ENCODE data around the gene MLLT6.

MLLT6 gene

DNA sequence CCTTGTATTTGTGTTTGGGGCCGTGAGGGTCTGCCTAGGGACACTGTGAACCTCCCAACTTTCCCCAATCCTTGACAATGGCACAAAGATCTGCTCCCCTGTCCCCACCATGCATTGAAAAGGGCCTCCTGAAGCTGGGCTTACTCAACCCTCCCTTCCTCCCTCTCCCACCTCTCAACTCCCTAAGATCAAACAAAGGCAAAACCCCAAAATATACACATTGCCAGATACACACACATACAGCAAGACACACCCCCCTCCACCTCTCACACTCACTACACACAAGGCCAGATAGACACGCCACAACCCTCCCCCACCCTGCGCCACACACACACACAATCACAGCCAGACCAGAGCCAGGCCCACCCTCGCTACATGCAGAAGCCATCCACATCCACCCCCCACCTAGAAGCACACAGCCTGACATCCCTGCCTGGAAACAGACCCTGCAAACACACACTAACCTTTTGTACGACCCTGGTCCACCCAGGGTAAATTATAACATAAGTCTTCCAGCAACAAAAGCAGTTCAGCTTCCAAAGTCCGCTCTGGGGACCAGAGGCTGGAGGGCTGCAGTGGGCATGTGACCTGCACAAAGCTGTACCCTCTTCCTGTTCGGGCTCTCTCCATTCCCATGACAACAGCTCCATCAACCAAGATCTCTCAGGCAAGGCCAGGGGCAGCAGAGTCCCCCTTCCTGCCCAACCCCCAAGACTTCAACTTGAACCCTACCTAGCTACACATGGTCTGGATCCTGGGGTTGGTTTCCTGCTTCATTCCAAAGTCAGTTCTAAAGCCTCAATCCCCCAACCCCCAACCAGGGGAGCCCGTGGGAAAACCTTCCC lies 41.2 kb downstream of the MLLT6 start:
- DNase-seq = no peak

DNA sequence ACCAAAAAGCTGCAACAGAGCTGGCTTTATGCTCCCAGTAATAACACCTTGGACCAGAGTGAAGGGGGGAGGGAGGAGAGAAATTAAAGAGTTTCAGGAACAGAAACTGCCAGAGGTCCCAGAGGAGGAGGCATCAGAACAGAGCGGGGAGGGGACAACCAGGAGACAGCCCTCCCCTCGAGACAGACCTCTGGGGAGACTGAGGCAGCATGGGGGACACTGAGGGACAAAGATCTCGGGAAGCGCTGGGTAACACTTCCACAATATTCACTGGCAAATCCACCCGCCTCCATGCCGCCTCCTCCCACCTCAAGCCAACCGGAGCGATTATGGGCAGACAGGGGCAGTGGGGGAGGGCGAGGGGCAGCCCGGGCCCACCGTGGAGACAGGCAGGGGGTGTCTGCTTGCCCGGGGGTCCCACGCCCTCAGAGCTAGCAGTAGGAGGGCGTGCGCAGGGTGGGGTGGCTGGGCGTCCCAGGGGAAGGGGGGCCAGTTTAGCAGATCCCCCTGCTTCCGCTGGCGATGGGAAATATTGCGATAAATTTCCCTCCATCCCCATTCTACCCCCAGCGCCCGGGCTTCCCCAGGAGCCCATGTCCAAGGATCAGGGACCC lies 41.9 kb downstream of the MLLT6 start:
- no peak for DNase-seq

DNA sequence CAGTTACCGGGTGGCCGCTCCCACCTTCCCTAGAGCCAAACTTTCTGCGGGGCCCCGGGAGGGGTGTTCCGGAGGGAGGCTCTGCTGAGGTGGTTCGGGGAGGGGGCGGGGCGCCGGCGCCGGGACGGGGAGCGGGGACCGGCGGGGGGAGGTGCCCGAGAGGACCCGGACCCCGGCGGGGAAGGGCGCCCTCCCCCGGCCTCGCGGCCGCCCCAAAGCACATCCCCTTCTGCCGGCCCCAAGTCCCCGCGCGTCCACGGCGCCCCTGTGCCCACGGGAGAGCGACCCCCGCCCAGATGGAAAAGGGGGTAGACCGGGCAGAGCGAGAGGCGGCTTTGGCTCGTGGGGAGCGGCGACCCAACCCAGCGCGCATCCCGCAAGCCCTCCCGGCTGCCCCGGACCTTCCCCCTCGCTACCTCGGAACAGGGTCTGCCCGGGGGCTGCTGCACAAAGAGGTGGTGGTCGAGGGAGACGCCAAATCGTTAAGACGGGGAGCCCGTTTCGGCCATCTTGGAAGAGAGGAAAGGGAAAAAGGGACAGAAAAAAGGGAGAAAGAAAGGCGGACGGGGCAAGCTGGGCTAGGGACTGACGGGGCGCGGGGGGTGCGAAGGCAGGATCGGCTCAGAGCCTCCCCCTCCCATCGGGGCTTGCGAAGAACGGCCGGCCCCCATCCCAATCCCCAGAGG lies 42.5 kb downstream of the MLLT6 start:
- no peak for DNase-seq

DNA sequence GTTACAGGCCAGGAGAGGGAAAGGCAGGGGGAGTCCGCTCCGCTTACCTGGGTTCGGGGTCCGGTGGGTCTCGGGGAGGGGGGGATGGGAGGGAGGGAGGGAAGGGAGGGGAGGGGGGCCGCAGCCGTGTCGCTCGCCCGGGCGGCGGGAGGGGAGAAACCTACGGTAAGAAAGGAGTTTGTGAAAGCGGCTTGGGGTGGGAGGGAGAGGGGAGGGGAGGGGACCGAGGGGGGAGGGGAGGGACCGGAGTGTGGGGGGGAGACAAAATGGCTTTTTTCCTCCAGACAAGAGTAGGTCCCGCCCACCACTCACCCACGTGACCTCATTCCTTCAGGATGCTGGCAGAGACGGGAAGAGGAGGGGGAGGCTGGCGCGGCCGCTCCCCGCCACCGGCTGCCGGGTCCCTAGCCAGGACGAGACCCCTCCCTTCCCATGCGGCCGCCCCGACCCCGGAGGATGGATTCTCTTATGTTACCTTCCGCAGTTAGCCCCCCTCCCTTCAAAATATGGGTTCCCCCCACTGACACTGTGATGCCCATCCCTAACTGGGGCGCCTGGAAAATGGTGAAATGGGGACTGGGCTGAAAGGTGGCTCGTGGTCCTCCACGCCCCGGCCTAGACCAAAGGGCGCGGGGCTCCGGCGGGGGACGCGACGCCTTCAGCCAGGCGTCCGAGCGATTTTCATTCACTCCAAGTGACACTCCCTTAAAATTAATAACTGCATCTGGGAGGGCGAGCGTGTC lies 43.2 kb downstream of the MLLT6 start, which contains the start of gene PCGF2:
Gene PCGF2, minus strand, starts transcription at position 188 of the 743 bp plus-strand sequence. CDS start 7,934 bp downstream, outside the sequence.
- no peak for DNase-seq

DNA sequence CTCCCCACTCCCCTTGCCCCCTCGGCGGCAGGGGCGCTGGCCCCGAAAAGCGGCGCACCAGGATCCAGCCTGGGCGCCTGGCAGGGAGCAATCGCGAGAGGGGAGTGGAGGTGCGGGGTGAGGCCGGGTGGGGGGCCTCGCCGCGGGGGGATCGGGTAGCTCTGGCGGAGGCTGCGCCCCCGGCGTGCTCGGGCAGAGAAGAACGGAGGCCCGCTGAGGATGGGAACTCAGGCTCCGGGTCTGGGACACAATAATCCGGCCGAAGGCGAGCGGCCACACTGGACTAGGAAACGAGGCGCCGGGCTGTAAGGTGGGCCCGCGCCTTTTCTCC lies 43.8 kb downstream of the MLLT6 start:
- DNase-seq = no peak

DNA sequence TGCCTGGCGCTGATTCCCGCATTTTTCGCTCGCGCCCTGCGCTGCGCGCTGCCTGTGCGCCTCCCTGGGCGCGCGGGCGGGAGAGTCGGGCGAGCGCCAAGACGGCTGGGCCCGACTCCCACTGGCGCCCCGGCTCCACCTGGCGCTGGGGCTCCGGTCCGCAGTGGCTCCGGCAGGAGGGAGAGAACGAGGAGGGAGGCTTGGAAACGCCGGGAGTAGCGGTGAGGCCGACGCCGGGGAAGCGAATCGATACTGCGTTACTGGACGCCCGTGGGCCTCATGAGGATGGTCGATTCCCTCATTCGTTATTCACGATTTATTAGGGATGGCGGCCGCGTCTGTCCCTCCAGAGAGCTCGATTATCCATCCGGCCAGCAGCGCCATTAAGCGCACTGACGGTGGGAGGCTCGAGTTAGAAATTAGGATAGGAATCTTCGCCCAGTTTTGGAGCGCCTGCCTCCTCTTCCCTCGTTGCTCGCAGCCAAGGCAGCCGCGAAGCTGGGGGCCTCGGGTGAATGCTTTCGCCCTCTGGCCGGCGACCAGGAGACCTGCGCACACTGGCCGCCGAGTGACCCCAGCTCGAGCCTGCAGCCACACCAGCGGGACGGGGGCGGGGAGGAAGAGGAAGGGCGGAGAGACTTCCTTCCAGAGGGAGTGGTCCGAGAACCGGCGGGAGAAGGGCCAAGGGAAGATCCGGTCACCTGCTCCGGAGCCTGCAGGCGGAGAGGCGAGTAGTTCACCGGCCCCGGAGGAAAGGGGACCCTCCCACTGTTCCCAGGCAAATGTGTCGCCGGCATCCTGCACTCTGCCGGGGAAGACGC lies 44.4 kb downstream of the MLLT6 start:
- DNase-seq = peak; percentile 34

DNA sequence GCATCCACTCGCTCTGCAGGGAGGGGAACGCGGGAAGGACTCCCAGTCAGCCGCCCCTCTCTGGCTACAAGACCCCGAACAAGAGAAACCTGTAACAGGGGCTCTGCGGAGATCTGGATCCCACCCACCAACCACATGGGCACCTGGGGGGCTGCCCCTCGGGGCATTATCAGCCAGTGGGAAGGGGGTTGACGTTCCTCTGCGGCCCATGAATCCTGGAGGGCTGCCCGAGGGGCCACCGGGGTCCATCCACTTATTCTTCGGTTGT lies 44.9 kb downstream of the MLLT6 start:
- DNase-seq = no peak

DNA sequence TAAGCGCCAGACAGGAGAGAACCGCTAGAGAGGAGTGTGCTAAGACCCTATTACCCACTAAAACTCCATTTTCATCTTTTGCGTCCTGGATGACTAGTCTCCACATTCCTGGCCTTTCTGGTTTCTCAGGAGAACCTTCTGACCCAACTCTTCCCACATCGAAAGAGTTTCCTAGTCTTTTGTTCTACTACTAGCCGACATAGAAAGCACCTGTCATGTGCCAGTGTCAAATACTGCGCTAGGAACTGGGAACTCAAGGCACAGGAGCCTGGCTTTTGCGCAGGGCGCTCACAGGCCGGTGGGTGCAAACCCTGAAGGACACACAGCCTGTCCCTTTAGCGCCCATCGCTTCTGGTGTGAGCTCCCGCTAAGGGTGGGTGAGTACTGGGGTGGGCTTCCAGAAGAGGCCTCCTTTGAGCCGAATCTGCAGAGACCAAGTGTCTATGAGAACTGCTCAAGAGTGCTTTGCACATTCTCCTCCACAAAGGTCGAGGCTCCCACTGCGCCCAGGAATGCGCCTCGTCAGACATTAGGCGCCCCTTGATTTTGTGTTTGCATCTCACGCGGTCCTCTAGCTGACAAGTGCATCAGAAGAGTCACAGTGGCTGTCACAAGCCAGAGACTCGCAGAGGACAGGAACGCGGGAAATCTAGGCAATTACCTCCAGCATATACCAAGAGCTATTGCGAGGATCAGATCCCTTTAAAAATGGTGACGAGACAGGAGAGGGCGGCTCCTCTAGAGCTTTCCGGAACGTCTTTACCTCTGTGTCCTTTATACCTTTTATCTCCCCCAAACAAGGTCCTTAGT lies 45.4 kb downstream of the MLLT6 start:
- DNase-seq = peak; percentile 30

DNA sequence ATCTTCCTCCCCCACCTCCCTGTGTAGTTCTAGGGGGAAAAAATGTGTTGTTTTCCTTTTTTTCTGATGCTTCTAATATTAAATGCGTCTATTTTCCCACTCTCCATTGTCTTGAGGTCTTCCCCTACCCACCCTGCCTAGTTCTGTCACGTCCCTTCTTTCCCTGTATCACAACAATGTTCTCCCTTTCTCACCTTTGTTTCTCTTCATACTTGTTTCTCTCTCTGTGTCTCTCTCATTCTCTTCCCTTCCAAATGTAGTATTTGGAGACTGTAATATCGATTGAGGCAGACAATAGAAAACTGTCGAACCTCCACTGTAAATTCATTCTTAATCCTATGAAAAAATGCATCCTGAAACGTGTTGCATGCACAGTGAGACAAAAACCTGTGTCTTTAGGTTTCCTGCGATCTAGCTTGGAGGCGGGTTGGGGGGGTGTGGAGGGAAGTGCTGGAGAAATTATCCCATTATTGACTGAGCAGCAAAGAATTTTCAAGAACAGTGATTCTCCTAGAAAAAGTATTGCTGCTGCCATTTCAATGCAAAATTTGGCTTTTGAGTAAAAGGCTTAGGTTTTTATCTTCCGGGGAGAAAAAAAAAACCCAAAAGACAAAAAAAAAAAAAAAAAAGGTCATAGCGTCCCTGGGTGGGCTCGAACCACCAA lies 46.2 kb downstream of the MLLT6 start:
- no peak for DNase-seq

DNA sequence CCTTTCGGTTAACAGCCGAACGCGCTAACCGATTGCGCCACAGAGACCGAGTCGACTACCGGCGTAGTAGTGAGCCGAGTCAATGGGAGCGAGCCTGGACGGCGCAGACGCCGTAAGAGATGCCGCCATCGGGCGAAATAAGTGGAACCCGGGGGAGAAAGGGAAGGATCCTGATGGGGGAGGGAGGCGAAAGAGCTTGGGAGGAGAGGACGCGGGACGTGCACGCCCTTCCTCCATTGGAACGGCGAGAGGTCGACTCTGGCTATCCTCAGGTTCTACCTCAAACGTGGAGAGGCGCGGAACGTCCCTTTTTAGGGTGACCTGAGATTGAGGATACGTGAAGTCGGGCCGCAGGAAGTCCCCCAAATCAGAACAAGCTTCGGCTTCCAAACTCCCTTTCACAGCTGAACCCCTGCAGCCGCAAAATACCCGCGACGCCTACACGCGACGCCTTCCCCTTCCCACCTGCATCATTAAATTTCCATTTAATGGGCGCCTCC lies 46.8 kb downstream of the MLLT6 start:
- DNase-seq = peak; percentile 84

DNA sequence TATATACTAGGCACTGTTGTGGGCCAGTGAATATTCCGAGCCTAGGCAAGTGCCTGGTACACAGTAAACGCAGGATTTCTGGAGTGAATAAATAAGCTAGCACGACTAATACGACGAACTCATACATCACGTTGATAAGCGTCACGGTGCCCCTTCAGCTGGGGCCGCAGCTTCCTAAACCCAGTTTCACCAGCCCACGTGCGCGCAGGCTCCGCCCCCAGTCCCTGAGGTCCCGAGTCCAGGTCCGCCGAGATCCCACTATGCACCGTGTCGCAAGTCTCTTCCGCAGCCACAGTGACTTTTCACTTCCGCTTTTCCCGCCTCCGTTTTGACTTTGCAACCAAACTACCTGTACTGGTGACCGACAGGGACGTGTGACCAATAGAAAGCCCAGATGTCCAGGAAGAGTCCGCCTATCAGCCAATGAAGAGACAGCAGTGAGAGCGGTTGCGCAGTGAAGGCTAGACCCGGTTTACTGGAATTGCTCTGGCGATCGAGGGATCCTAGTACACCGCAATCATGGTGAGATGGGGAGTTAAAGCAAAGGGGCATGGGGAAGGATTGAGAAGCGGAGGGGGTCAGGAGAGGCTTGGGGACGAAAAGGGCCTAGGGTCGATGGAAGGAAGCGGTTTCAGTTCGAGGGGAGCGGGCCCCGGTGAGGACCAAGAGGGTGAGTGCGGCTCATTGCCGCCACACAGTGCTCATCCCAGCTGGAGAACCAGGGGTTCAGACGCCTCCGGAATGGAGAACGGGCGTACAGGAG lies 47.4 kb downstream of the MLLT6 start, which contains the start of gene PSMB3:
Gene PSMB3, plus strand, starts transcription at position 434 of the 763 bp plus-strand sequence. Its CDS starts 86 bp downstream, at position 520.
- peak; percentile 100 for DNase-seq

DNA sequence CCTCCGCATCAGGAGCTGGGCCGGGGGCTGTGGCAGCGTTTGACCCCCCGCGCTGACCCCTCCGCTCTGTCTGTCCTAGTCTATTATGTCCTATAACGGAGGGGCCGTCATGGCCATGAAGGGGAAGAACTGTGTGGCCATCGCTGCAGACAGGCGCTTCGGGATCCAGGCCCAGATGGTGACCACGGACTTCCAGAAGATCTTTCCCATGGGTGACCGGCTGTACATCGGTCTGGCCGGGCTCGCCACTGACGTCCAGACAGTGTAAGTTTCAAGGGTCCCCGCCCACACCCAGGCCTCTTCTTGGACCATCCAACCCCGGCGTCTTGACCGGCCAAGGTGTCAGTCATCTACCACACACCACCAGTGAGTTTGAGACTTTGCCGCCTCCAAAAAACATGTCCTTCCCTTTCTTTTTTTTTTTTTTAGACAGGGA lies 48.0 kb downstream of the MLLT6 start:
- DNase-seq = no peak

DNA sequence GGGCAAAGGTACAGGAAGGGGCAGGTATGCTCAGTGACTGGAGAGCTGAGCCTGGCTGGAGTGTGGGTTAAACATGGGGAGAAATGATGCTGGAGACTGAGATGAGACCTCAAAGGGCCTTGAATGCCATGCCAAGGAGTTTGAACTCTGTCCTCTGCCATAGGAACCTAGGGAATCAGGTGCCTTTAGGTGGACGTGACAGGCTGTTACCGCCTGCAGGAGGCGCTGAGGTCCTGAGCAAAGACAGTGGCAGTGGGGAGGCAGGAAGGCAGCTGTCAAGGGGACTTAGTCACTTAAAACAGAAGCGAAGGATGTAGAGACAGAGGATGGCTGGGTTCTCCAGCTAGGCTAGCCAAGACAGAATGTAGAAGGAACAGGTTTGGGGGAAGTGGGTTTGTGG lies 56.5 kb downstream of the MLLT6 start:
- peak; percentile 49 for DNase-seq

DNA sequence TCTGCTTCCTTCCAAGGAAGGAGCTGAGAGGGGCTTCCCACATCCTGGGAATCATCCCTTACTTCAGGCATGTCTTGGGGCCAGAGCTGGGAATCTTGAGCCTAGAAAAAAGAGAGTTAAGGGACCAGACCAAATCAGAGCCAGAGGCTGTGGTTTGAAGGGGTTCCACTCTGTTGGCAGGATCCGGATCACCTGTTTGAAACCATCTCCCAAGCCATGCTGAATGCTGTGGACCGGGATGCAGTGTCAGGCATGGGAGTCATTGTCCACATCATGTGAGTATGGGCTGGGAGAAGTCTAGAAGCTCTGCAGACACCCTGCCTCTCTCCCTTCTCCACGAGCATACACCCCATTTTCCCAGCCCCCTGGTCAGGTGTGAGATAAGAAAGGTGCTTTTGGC lies 57.2 kb downstream of the MLLT6 start:
- no peak for DNase-seq

DNA sequence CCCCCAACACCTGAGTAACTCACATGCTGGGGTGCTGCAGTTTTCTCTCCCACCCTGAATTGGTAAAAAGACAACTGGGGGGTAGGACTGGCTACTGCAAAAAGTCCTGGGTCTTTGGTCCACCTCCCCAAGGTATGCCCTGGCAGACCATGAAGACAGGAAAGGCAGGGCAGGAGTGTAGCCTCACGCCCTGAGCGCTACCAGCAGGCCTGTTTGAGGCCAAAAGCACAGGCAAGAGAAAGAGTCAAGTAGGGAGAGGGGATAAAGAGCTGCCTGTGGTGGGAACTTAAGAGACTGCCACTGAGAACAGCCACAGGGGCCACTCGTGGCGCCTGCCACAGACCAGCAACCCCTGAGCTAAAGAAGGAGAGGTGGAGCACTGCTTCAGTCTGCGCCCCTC lies 61.3 kb downstream of the MLLT6 start:
- no peak for DNase-seq

DNA sequence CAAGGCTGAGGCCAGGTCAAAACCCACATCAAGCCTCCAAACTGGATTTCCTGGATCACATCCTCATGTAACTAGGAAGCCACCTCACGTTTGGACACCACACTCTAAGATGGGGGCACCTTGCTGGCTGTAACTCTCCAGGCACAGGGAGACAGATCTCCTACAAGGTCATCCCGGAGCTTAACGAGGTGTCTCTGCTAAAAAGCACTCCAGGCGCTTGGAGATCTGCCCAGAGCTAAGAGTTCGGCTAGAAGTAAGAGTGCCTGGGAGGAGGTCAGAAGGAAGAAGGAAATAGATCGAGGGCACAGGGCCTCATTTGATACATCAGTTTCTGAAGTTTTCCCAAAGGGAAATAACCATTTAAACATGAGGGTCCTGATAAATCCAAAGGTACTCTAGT lies 63.3 kb downstream of the MLLT6 start:
- no peak for DNase-seq

DNA sequence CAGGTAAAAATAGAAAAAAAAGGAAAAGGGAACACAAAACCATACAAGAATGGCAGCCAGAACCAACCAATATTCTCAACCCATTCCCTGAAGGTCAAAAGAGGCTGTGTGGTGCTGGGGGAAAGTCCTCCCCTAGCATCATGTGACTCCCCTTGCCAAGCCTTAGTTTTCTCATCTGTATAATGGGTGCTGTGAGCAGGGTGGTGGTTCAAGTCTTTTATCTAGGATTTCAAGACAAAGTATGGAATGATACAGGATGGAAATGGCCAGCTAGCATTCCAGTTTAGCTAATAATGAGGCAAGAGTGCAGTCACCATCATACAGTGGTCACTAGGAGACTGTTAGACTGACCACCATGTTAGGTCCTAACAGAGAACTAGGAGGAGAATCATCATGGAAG lies 68.2 kb downstream of the MLLT6 start:
- no peak for DNase-seq

DNA sequence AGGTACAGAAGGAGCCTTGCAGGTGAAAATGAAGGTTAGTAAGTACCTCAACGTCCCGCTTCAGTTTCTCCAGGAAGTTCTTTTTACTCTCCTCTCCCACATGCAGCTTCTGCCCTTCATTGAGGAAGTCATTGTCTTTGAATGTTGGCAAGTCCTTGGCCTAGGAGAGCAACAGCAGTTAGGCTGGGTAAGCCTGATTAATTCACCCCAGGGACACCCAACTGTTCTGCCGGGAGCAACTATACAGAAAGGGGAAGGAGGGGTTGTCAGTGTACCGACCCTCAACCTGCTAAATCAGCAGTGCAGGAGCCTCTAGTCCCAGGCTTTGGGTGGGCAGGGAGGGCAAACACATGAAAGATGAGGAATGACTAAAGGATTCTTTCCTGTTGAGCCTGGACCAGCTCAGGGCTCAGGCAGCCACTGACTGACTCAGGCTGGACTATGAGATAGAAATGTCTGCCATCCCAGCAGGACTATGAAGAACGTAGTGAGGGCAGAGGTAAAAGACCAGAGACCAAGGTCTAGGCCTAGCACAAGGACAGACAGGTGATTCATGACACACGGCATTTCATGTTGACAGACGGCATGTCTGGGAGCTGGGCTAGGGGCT lies 72.7 kb downstream of the MLLT6 start:
- no peak for DNase-seq

Measured in activated CD4-positive, alpha-beta T cell treated with anti-CD3 and anti-CD28 coated beads, Interleukin-10, Interleukin-2, amounts not matched to agents 100 ng/mL and 50 ng/mL, durations not matched to agents 16 hours and 8 hours (primary cell).